HG03159 (cell line): ENCODE data around the gene NPAS4.
A peak's percentile ranks its signal among the peaks of the same experiment; 100 is the strongest.
"Not testable (repeated sequence)": the region's sequence is repeated elsewhere in the genome, so short reads cannot be mapped to it uniquely, and the experiment has no call there.

Experiments
- ATAC-seq: cut with Tn5 transposase; IDR thresholded peaks from one replicate; pipeline ENCODE4 v1.9.1; 2021; ENCODE audit warnings: mild to moderate bottlenecking, moderate library complexity; ENCODE audit not compliant: unreplicated experiment

NPAS4 gene

DNA sequence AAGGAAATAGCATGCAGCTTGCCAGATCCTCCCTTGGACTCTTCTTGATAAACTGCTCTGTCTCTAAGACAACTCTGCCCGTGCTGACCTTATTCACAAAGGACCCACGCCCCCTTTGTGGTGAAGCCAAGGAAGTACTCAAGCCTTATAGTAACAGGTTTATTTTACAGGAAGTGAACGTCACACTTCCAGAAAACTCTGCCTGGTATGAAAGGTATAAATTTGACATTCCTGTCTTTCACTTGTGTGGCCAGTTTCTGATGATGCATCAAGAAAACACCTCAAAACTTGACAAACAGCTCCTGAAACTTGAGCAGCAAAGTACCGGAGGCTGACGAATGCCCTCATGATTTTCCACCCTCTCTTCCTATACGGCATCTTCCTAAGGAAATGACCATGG, 33.4 kb downstream of the NPAS4 start:
- ATAC-seq: no peak

DNA sequence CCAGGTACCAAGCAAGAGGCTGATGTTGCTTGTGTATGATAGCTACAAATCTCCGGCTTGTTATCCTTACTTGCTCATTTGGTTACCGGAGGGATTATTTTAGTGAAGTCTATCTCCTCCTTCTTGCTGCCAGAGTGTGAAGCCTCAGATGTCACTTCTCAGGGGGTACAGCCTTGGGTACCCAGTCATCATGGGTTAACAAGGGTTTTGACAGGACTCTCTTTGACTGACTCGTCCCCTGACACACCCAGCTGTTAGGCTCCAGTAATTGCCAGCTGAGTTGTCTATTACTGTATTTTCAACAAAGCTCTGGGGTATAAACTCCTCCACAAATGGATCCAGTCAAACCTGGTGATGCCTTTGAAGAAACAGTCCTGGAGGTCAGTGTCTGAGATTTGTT, 34.0 kb downstream of the NPAS4 start:
- ATAC-seq: no peak

DNA sequence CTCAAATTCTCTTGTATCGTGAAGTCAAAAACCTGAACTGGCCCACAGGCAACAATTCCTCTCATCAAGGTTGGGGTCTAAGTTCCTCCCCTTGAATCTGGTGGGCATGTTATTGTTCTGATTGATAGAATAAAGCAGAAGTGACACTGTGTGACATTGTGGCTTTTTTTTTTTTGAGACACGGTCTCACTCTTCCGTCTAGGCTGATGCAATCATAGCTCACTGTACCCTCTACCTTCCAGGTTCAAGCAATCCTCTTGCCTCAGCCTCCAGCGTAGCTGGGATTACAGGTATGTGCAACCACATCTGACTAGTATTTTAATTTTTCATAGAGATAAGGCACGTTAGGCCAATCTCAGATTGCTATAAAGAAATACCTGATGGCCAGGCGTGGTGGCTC, 37.0 kb downstream of the NPAS4 start:
- ATAC-seq: no peak

DNA sequence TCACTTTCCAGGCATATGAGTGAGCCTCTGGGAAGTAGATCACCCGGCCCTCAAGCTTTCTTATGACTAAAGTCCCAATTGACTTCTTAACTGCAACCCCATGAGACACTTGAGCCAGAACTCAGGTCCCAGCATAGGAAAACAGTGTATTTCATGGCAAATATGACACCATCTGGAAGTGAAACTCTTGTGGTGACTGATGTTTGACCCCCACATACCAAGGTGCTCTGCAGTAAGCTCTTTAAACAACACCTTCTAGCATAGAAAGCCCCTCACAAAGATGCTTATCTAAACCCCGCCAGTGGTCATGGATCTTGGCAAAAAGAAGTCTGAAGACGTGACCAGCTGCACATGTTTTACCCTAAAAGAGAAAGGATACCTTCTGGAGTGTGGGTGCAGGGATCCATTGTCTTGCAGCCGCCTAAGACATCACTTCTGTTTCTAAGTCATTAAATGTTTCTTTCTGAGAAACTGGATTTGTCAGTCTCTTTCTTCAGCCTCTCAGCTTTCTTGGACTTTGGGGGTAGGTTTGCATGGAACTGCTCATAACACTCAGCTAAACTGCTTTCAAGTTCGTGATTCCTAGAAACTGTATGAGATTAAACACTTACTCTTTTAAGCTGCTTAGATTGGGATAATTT, 38.4 kb downstream of the NPAS4 start:
- no peak for ATAC-seq

DNA sequence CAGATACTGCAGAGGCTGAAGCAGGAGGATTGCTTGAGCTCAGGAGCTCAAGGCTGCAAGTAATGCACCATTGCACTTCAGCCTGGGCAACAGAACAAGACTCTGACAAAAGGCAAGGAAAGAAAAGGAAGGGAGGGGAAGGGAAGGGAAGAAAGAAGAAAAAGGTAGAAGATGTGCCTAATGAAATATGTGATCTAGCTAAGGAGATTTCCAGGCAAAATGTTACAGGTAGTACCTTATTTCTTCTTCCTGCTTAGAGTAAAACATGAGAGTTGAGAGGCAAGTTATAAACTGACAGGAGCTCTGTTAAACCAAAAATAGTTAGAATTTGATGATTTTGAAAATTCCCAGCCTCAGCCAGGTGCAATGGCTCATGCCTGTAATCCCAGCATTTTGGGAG, 41.2 kb downstream of the NPAS4 start:
- no peak for ATAC-seq

DNA sequence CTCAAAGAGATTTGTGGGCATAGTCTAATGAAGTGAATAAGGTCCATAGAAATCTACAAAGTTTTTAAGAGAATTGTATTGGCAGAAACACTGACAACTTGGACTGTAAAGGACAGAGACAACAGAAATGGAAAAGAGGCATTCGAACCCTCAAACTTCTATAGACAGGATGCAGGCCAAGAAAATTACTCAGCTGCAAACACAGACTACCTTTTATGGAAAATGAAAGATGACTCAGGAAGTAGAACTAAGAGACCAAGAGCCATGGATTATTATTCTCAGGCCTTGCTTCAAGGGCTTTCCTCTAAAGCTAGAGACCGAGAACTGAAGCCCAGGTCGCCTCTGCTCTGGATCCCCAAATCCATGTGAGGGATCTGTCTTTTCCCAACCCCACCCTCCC, 42.1 kb downstream of the NPAS4 start:
- no peak for ATAC-seq

DNA sequence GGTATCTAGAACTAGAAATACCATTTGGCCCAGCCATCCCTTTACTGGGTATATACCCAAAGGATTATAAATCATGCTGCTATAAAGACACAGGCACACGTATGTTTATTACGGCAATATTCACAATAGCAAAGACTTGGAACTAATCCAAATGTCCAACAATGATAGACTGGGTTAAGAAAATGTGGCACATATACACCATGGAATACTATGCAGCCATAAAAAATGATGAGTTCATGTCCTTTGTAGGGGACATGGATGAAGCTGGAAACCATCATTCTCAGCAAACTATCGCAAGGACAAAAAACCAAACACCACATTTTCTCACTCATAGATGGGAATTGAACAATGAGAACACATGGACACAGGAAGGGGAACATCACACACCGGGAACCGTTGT, 43.3 kb downstream of the NPAS4 start:
- not testable (repeated sequence) for ATAC-seq

DNA sequence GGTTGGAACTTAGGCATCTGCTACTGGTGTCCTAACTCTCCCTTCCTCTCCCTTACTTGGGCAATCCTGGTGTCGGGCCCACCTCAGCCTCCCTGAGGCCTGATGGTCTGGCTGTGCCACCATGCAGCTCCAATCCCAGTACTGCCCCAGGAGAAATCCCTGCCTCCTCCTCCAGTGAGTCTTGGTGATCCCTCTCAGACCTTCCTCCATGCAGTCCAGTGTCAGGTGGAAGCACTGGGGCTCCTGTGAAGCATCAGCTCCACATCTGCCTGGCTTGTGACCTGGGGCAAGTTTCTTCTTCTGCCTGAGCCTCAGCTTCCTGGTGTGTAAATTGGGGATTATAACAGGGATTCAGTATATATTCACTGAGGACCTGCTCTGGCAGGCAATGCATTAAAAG, 44.1 kb downstream of the NPAS4 start:
- no peak for ATAC-seq

DNA sequence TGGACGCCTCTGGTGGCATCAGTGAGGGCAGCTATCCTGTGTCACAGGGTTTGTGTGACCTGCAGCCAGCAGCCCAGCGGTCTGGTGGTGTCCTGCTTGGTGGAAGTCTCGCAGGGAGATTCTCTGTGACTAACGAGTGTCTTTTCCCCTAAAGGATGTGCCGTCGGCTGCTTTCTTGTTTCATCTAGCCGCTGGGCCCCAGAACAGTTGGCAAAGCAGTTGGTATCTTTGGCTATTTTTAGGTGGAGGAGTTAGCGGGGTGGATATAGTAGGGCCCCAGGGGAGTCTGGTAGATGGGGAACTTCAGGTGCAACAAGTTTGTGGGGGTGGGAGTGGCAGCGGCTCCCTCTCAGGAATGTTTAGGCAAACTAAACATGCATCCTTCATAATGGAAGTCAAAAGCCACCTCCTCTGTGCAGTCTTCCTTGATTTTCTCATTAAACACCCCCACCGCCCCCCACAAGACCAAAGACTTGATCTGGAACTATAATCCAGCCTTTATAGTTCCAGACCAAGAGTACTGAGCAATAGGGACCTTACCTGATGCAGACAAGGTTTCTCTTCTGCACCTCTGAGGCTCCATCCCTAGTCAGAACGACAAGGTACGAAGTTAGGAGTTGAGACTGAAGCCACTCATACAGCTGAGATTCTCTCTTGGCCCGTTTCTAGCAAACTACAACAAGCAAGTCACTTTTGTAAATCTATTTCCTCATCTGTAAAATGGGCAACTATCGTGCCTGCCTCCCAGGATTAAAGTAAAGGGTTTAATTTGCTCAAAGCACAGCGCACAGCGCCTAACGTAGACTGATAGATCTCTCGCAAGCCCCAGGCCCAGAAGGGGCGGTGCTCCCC, 44.8 kb downstream of the NPAS4 start:
- no peak for ATAC-seq

DNA sequence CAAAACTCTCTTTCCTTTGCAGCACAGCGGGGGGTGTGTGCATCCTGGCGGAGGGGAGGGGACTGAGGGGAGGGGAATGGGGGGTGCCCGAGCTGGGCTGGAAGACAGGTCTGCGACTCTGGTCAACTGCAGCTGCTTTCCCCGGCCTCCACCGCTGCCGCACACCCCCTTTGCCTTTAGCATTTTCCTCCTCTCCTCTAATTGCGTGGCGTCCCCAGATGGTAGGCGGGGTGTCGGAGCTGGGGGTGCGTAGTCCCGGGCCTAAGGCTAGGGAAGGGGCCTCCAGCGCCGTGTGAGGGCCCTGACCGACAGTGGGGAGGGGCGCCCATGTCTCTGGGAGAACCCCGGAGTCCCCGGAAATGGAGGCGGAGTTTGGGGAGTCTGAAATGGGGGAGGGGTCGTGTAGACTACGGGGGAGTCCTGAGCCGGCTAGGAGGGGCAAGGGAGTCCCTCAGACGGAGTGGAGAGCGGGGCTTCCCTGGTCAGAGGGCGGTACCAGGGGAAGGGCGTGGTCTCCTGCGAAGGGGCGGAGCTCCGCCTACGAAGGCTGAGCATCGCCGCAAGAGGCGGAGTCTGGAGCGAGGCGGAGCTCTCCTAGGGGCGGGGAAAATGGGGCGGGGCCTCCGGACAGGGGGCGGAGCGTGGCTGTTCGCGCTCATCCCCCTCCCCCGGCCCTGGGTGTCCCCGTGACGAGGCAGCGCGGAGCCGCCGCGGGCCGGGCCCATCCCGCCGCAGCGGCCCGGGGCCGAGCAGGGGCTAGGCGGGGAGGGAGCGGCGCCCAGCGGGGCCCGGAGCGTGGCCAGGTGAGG, 45.6 kb downstream of the NPAS4 start, which contains the start of gene PELI3:
Gene PELI3 (plus strand): TSS at position 681 of the 809 bp plus-strand sequence. CDS start 1,224 bp downstream, outside the sequence.
- peak; percentile 69 for ATAC-seq

DNA sequence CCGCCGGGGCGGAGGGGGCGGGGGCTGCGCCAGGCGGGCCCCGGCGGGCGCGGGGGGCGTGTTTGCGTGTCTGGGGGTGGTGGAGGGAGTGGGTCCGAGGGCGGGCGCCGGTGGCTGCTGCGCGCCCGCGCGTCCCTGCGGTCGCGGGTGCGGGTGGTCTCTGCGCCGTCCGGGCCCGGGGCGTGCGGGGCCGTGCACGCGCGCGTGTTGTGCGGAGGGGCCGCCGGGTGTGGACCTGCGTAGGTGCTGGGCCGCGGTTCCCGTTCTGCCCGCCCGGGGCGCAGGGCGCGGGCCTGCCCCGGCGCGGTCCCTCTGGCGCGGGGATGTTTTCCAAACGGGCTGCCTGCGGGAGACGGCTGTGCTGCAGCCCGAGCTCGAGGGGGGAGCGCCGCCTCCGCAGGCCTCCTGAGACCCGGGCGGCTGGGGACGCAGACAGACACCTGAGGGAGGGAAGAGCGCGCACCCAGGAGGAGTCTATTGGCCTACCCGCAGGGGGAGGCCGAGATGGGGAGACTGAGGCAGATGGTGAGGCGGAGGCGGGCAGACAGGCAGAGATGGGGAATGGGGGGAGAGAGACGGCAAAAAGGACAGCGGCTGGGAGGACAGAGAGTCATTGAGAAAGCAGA, 46.3 kb downstream of the NPAS4 start:
- peak; percentile 39 for ATAC-seq

DNA sequence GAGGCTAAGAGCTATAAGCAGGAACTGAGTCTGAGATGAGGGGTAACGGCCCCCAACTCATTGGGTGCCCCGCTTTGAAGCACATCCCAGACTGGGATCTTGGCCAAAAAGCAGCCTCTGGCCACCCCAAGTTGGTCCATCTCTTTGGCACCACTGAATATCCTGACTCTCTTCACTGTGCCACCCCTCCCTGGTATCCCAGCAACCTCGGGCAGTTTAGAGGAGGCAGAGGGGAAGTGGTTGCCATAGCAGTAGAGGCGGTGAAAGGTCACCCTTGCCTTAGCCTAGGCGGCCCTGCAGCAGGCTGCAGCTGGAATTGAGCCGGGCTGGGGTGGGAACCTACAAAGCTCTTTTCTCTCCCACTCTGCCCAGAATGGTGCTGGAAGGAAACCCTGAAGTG, 46.9 kb downstream of the NPAS4 start:
- no peak for ATAC-seq

DNA sequence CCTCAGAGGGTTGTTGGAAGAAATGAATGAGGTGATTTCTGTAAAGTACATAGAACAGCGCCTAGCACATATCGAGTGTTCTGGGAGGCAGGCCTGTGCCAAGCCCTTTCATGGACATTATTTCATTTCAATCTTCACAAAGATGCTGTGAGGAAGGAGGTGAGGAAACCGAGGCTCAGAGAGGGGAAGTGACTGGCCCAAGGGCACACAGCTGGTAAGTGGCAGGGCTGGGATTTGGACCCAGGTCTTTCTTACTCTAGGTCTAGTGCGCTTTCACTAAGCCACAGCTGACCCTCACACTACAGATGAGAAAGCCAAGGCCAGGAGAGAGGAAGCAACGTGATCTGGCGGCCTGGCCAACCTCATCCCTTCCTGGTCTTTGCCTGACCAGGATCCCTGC, 47.9 kb downstream of the NPAS4 start:
- ATAC-seq: no peak

DNA sequence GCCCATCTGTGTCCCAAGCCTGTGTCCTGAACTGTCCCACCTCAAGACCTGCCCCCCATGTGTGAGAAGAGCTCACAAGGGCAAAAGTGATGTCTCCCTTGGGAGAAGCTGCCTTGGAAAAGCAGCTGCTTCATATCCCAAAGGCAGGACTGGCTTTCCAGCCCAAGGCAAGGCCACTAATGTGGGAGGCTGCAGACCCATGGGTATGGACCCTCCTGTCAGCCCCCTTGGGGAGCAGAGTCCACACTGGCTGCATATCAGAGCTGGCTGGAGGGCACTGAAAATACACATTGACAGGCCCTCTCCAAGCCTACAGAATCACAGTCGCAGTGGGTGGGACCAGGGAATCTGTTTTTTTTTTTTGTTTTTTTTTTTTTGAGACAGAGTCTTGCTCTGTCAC, 48.6 kb downstream of the NPAS4 start:
- ATAC-seq: no peak

DNA sequence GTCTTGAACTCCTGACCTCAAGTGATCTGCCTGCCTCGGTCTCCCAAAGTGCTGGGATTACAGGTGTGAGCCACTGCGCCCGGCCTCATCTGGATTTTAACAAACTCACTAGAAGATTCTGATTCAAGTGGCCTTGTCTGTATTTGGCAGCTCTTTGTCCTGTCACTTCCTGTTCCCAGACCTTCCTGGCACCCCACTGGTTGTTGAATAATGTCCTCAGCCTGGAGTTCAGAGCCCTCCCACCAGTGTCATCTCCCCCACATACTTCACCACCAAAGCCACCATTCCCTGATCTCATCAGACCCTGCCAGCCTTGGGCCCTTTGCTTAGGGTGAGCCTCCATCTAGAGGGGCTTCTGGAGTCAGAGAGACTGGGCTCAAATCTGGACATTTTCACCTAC, 49.2 kb downstream of the NPAS4 start:
- ATAC-seq: no peak

DNA sequence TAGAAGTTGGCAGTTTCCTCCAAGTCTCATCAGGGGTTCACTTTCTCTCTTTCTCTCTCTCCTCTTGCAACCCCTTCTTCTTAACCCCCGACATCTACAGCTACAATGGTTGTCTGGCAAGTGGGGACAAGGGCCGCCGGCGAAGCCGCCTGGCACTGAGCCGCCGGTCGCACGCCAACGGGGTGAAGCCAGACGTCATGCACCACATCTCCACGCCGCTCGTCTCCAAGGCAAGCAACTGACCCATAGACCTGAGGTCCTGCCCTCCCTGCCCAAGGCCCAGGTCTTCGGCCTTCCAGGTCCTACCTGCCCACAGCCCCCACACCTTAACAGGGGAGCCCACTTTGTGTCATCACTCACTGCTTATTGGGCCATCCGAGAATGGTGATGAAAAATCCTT, 50.3 kb downstream of the NPAS4 start:
- no peak for ATAC-seq

DNA sequence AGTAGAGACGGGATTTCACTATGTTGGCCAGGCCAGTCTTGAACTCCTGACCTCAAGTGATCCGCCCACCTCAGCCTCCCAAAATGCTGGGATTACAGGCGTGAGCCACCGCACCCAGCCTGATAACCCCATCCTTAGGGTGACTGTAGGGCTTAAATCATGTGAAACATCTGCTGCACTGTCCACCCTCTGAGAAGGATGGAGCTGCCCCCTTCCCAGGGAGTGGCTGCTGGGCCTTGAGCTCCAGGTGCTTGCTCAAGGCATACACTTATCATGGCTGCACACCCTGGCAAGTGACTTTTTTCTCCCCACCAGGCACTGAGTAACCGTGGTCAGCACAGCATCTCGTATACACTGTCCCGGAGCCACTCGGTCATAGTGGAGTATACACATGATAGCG, 51.2 kb downstream of the NPAS4 start:
- ATAC-seq: no peak

DNA sequence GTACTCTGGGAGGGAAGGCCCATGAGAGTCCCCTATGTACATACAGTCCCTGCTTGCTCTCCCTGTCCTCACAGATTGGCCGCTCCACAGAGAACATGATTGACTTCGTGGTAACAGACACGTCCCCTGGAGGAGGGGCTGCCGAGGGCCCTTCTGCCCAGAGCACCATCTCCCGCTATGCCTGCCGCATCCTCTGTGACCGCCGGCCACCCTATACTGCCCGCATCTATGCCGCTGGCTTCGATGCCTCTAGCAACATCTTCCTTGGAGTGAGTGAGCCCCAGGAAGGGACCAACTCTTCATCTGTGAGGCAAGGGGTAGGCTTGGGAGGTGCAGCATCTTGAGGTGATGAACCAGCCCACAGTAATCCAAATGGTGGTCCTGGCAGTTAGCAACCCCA, 52.3 kb downstream of the NPAS4 start:
- no peak for ATAC-seq

DNA sequence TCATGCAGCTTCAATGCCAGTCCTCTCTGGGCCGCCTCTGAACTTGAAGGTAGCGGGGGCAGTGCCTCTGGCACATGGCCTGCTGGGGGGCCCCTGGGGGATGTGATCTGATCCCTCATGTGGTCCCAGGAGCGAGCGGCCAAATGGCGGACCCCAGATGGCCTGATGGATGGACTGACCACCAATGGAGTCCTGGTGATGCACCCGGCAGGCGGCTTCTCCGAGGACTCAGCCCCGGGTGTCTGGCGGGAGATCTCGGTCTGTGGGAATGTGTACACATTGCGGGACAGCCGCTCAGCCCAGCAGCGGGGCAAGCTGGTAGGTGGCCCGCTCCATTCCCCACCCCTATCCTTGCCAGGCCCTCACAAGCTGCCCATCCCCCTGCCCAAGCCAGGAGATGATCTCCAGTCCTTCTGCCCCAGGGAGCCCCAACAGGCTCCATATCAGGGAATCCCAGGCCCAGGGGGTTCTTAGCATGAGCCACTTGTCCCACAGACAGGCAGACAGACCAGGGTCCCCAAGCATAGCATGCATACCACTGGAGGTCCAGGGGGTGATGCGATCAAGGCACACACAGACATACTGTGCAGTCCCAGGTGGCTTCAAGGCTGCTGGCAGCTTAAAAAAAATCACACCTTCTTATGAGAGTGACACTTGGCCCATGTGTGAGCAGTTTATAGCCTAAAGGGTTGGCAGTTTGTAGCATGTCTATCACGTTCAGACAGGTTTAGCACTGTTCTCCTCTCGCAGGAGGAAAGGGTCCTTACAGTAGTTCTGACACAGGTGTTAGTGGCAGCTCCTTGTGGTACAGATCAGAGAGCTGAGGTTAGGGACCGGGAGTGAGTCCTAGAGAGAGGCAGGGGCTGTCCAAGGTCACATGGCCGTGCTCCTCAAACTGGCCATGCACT, 53.0 kb downstream of the NPAS4 start:
- no peak for ATAC-seq
